ENCODE measurements around the gene VRK1.

- TF ChIP-seq GATA2 (CRISPR knock-in tag; IDR thresholded peaks at IDR 0.05): no peak
- TF ChIP-seq REST (IDR thresholded peaks at IDR 0.05; ENCODE audit: low read depth, low read length): no peak
- no peak for TF ChIP-seq POLR2AphosphoS5 (IDR thresholded peaks at IDR 0.05; ENCODE audit: low read depth, low read length)
- TF ChIP-seq RCOR1 (IDR thresholded peaks at IDR 0.05; ENCODE audit: low read length): no peak
- no peak for TF ChIP-seq CTCF (IDR thresholded peaks at IDR 0.05)
- no peak for TF ChIP-seq RAD21 (IDR thresholded peaks at IDR 0.05; ENCODE audit: low read length)
- TF ChIP-seq EP300 (IDR thresholded peaks at IDR 0.05; ENCODE audit: borderline replicate concordance in 1 of 2, low read depth in 1 of 2, low read length in 1 of 2): no peak
- no peak for TF ChIP-seq TEAD4 (IDR thresholded peaks at IDR 0.05; ENCODE audit: borderline replicate concordance, insufficient read depth)
- no peak for TF ChIP-seq NRF1 (IDR thresholded peaks at IDR 0.05; ENCODE audit: low read depth, low read length)
Measured at GRCh38 chr14:96881713-96882112, 84.5 kb downstream of the VRK1 start.

Data from SK-N-SH (cell line).